Gastrocnemius medialis (tissue), 4 donors: ENCODE measurements around the gene CSTF1.

Source experiments
- CTCF ChIP-seq, 5 experiments: fragments of 450-650 bp in 3 of 5; fragments of 200-600 bp in 2 of 5; sonication (generic) in 2 of 5; IDR thresholded peaks in 4 of 5; conservative IDR thresholded peaks in 1 of 5; 1 replicate in 4 of 5; 2 replicates in 1 of 5; pipeline ENCODE4 v1.5.1; 2016 to 2019; ENCODE audit warnings: antibody characterized with exemption in 5 of 5, mild to moderate bottlenecking in 3 of 5, moderate library complexity in 3 of 5
- POLR2A ChIP-seq, 2 donors: fragments of 450-650 bp; IDR thresholded peaks; one replicate each; pipeline ENCODE4 v1.6.1; 2017; ENCODE audit warnings: antibody characterized with exemption in 2 of 2, mild to moderate bottlenecking in 2 of 2, moderate library complexity in 2 of 2

GRCh38 chr20:56439771-56440291, 47.4 kb downstream of the CSTF1 start:
- TF ChIP-seq CTCF (IDR thresholded peaks at IDR 0.05 in 4 of 5, conservative IDR thresholded peaks at IDR 0.05 in 1 of 5) (no peak), POLR2A (IDR thresholded peaks at IDR 0.05) (no peak)
